Upper lobe of left lung (tissue), 4 donors: Measurements from ENCODE around the gene PRR13.

Experiments used
- POLR2A ChIP-seq, 4 donors: fragments of 450-650 bp; IDR thresholded peaks; one replicate each; pipeline ENCODE4 v1.5.1; 2016 to 2017; ENCODE audit warnings: antibody characterized with exemption in 4 of 4, mild to moderate bottlenecking in 2 of 4
- POLR2AphosphoS5 ChIP-seq, 2 donors: sonication (generic); formaldehyde crosslinking; IDR thresholded peaks; one replicate each; pipeline ENCODE4 v1.5.1; 2017; ENCODE audit warnings: antibody characterized with exemption in 2 of 2
- TF ChIP-seq, protein P1 (sequence below), 6 experiments: fragments of 450-650 bp in 4 of 6; fragments of 200-600 bp in 2 of 6; sonication (generic) in 2 of 6; IDR thresholded peaks; one replicate each; pipeline ENCODE4 v1.5.1; 2016 to 2019; ENCODE audit warnings: antibody characterized with exemption in 6 of 6

DNA sequence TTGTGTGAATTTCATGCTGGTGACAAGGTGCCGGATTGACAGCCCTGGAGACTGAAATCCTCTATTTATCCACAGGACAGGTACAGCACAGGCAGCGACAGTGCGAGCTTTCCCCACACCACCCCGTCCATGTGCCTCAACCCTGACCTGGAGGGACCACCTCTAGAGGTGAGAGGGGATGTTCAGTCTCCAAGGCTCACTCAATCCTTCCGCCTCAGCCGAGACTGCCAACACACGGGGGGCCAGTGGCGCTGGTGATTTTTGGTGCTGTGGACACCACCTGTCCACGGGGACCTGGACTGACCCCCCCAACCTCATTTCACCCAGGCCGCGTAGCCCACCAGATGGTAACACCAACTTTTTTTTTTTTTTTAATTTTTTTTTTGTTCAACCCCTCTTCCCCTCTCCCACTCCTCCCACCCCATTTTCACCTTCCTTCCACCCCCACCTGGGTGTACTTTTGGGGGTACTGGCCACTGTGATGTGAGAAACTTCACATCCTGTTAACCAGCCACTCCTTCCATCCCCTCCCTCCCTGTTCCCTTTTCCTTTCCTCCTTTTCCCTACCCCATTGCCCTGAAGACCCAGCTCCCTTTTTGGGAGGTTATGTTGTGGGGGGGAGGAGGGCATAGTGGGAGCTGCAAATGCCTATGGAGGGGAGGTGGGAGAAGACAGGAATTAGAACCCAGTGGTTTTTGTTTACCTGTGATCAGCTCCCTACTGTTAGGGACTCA lies 23.3 kb downstream of the PRR13 start:
- TF ChIP-seq, protein P1, sequence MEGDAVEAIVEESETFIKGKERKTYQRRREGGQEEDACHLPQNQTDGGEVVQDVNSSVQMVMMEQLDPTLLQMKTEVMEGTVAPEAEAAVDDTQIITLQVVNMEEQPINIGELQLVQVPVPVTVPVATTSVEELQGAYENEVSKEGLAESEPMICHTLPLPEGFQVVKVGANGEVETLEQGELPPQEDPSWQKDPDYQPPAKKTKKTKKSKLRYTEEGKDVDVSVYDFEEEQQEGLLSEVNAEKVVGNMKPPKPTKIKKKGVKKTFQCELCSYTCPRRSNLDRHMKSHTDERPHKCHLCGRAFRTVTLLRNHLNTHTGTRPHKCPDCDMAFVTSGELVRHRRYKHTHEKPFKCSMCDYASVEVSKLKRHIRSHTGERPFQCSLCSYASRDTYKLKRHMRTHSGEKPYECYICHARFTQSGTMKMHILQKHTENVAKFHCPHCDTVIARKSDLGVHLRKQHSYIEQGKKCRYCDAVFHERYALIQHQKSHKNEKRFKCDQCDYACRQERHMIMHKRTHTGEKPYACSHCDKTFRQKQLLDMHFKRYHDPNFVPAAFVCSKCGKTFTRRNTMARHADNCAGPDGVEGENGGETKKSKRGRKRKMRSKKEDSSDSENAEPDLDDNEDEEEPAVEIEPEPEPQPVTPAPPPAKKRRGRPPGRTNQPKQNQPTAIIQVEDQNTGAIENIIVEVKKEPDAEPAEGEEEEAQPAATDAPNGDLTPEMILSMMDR (IDR thresholded peaks at IDR 0.05), result no peak
- TF ChIP-seq POLR2AphosphoS5 (IDR thresholded peaks at IDR 0.05) (no peak), POLR2A (IDR thresholded peaks at IDR 0.05) (no peak)
